Glutamatergic neuron (in vitro differentiated cells): Measurements from ENCODE around the gene ZNF19. TPM values are rescaled to one million over a fixed set of nuclear protein-coding genes. Genes with fewer than 3 reads are reported as not detected.

Experiments
- DNase-seq: peaks from one replicate; pipeline ENCODE4 v3.0.0; 2022
- H3K27ac Mint-ChIP-seq: one replicate; pipeline ENCODE4 v1.8.0; 2020; ENCODE audit warnings: mild to moderate bottlenecking, mixed read lengths, inconsistent platforms; ENCODE audit not compliant: unreplicated experiment
- H3K27me3 Mint-ChIP-seq: one replicate; pipeline ENCODE4 v1.8.0; 2020; ENCODE audit warnings: mild to moderate bottlenecking, moderate library complexity, mixed read lengths, inconsistent platforms; ENCODE audit not compliant: unreplicated experiment
- H3K36me3 Mint-ChIP-seq: one replicate; pipeline ENCODE4 v1.8.0; 2020; ENCODE audit warnings: mild to moderate bottlenecking, mixed read lengths, inconsistent platforms; ENCODE audit not compliant: unreplicated experiment
- H3K4me1 Mint-ChIP-seq: one replicate; pipeline ENCODE4 v1.8.0; 2020; ENCODE audit warnings: mild to moderate bottlenecking, low read depth, mixed read lengths, inconsistent platforms; ENCODE audit not compliant: unreplicated experiment
- H3K4me3 Mint-ChIP-seq: one replicate; pipeline ENCODE4 v1.8.0; 2020; ENCODE audit warnings: mild to moderate bottlenecking, mixed read lengths, inconsistent platforms; ENCODE audit not compliant: unreplicated experiment
- H3K9me3 Mint-ChIP-seq: one replicate; pipeline ENCODE4 v1.8.0; 2020; ENCODE audit warnings: mild to moderate bottlenecking, moderate library complexity, mixed read lengths, inconsistent platforms; ENCODE audit not compliant: unreplicated experiment
- total RNA-seq: library from RNA; stranded (reverse); fragmentation: NEBNext Ultra II Directional; extraction: Animal tissue kit (Norgen Biotek cat#: 25700); gene quantifications from one replicate; pipeline ENCODE4 v1.2.1, GENCODE V29; 2021; ENCODE audit not compliant: unreplicated experiment
- TF ChIP-seq, protein P1 (sequence below): fragments of 200-600 bp; sonication (generic); IDR thresholded peaks from one replicate; pipeline ENCODE4 v1.5.0; 2021; ENCODE audit not compliant: partially characterized antibody, unreplicated experiment

The ZNF19 gene
- total RNA-seq, 1 donor from 2014 or later = 9.3 TPM

DNA sequence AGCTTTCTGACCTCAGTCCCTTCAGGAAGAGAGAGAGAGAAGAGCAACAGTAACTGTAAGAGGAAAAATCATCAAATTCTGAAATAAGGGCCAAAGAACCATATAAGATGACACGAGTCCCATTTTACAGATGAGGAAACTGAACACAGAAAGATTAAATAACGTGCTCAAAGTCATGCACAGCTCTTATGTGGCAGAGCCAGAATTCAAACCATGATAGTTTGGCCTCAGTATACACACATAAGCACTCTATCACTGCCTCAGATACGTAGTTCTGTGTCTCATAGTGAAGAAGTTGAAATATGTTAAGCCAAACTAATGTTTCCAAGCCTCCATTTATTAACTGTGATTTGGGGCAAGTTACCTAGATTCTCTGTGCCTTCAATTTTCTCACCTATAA lies 1.9 kb upstream of the ZNF19 start:
- Mint-ChIP-seq H3K36me3 (no peaks in the 10 kb centered on the region), H3K27me3 (peaks cover 2% of the 10 kb centered on the region), H3K27ac (no peak overlapping the region), H3K4me1 (no peaks in the 10 kb centered on the region), H3K9me3 (peaks cover 2% of the 10 kb centered on the region), H3K4me3 (no peak overlapping the region)
- TF ChIP-seq, protein P1, sequence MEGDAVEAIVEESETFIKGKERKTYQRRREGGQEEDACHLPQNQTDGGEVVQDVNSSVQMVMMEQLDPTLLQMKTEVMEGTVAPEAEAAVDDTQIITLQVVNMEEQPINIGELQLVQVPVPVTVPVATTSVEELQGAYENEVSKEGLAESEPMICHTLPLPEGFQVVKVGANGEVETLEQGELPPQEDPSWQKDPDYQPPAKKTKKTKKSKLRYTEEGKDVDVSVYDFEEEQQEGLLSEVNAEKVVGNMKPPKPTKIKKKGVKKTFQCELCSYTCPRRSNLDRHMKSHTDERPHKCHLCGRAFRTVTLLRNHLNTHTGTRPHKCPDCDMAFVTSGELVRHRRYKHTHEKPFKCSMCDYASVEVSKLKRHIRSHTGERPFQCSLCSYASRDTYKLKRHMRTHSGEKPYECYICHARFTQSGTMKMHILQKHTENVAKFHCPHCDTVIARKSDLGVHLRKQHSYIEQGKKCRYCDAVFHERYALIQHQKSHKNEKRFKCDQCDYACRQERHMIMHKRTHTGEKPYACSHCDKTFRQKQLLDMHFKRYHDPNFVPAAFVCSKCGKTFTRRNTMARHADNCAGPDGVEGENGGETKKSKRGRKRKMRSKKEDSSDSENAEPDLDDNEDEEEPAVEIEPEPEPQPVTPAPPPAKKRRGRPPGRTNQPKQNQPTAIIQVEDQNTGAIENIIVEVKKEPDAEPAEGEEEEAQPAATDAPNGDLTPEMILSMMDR = no peak
- no peak for DNase-seq

DNA sequence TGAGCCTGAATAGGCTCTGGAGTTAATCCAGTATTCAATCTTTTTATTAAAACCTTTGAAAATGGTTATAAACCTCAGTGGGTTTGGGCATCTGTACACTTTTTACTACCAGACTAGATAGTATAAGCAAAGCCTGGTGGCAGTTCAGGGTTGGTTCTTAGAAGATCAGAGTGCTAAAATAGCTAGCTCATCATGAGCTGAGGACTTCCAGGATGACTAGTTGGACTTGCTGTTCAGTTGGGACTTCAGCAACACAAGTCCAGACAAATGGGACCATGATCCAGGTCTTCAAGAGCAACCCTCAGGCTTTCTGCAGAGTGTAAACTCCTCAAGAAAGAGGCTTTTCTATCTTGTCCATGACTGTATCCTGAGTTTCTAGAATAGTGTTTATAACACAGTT lies 1.2 kb upstream of the ZNF19 start:
- TF ChIP-seq, protein P1 = no peak
- no peak overlapping the region for H3K4me3 Mint-ChIP-seq
- DNase-seq = no peak
- H3K36me3 Mint-ChIP-seq = no peaks in the 10 kb centered on the region
- peaks cover 2% of the 10 kb centered on the region for H3K9me3 Mint-ChIP-seq
- H3K27me3 Mint-ChIP-seq = peaks cover 2% of the 10 kb centered on the region
- no peaks in the 10 kb centered on the region for H3K4me1 Mint-ChIP-seq
- no peak overlapping the region for H3K27ac Mint-ChIP-seq

DNA sequence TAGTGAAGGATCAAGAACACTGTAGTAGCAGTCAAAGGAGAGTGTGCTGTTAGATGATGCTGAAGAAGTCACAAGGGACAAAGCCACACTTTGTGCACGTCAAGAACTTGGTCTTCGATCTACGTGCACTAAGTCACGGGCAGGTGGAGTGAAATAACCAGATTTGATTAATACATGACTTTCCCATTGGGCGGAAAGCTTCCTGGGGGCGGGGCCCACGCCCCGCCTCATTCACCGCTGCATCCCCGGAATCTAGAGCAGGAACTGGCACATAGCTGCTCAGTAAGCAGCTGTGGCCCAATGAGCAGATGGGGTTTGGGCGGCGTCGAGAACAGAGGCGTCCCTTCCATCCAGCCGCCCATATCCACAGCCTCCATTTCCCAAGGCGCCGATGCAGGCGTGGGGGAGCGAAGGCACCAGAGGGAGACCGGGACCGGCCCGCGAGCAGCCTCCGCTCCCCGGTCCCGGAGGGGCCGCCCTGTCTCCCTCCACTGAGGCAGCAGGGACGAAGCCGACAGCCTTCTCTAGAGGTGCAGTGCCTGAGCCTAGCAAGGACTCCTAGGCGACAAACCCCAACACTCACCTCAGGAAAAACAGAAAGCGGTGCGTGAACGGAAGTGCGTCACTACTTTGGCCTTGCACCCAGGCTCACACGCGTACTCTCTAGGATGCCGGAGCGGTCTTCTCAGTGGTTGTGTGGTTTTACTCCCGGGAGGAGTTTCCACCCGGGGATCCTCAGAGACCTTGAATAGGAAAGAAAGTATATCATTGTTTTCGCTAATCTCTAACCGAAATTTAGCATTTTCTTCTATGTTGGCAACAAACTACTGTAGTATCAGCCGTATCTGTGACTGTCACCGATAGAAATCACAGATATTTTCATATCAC lies 4.9 kb downstream of the ZNF19 start:
- Mint-ChIP-seq H3K9me3 (peaks cover 4% of the 10 kb centered on the region), H3K27me3 (peaks cover 2% of the 10 kb centered on the region), H3K4me1 (peaks cover 4% of the 10 kb centered on the region), H3K4me3 (peak overlapping the region; percentile 92), H3K36me3 (no peaks in the 10 kb centered on the region), H3K27ac (peak overlapping the region; percentile 64)
- peak; percentile 76 for DNase-seq
- TF ChIP-seq, protein P1 = no peak

DNA sequence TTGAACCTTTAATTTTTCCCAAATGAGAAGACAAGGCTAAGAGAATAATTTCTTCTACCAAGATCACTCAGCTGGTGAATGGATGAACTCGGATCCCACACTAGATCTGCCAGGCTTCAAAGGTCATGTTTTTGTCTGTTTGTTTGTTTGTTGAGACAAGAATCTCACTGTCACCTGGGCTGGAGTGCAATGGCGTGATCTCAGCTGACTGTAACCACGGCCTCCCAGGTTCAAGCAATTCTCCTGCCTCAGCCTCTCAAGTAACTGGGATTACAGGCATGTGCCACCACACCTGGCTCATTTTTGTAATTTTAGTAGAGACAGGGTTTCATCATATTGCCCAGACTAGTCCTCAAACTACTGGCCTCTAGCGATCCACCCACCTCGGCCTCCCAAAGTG lies 6.6 kb downstream of the ZNF19 start:
- Mint-ChIP-seq H3K4me3 (no peak overlapping the region), H3K4me1 (peaks cover 4% of the 10 kb centered on the region), H3K27ac (no peak overlapping the region), H3K36me3 (no peaks in the 10 kb centered on the region), H3K9me3 (peaks cover 4% of the 10 kb centered on the region), H3K27me3 (peaks cover 3% of the 10 kb centered on the region)
- no peak for DNase-seq
- TF ChIP-seq, protein P1 = no peak

DNA sequence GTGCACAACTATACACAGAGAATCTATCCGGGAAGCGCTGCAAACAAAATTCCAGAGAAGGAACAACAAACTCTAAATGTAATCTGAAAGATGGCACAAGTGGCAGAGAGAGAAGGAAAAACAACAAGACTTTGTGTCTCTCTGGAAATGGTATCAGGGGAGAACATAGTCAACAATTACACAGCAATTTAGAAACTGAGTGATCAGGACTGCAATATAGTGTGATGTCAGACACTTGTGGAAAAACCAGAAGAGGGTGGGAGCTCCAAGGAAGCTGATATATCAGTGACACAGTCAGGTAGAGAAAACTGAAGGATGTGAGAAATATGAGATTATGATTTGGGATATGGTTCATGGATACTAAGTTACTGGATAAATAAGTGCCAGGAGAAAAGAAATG lies 8.2 kb downstream of the ZNF19 start:
- Mint-ChIP-seq H3K27me3 (peaks cover 1% of the 10 kb centered on the region), H3K4me3 (no peak overlapping the region), H3K27ac (no peak overlapping the region), H3K36me3 (peaks cover 8% of the 10 kb centered on the region), H3K4me1 (peaks cover 4% of the 10 kb centered on the region), H3K9me3 (peaks cover 2% of the 10 kb centered on the region)
- DNase-seq = no peak
- TF ChIP-seq, protein P1 = no peak
